B cell (primary cell): ENCODE measurements around the gene INTS7. TPM values are rescaled to one million over a fixed set of nuclear protein-coding genes. Genes with fewer than 3 reads are reported as not detected.

ENCODE experiments used
- ATAC-seq: fragments of 200-7000 bp; cut with Tn5 transposase; one replicate; pipeline ENCODE4 v1.10.0; 2021; ENCODE audit warnings: low read depth, mild to moderate bottlenecking, moderate number of reproducible peaks, moderate library complexity
- CTCF ChIA-PET: fragments of 350-600 bp; sonication (Branson Sonifier 250); formaldehyde crosslinking; loops from one replicate; lab custom pipeline; 2021; ENCODE audit warnings: antibody characterized with exemption, inconsistent platforms; lab: Charles Lee
- POLR2A ChIA-PET: fragments of 350-600 bp; sonication (Branson Sonifier 250); formaldehyde crosslinking; loops from one replicate; lab custom pipeline; 2021; ENCODE audit warnings: antibody characterized with exemption; lab: Charles Lee
- DNase-seq: peaks from one replicate; pipeline ENCODE4 v3.0.0; 2013
- H2AFZ ChIP-seq: 2 replicates; pipeline ENCODE4 v1.6.1; 2012; ENCODE audit warnings: mild to moderate bottlenecking, low read depth, low read length; ENCODE audit not compliant: insufficient read depth, poor library complexity, severe bottlenecking
- H3K27ac ChIP-seq, 2 donors: 1 replicate in 1 of 2; 2 replicates in 1 of 2; pipeline ENCODE4 v1.5.1; 2012 to 2013; ENCODE audit warnings: low read length in 2 of 2, mild to moderate bottlenecking in 2 of 2, moderate library complexity in 1 of 2
- H3K27me3 ChIP-seq, 4 experiments: fragments of 200-600 bp in 1 of 4; sonication (generic) in 1 of 4; replicated peaks in 1 of 4; 1 replicate in 2 of 4; 2 replicates in 2 of 4; pipeline versions ENCODE4 v1.6.1 to v1.7.0; 2013 to 2016; ENCODE audit warnings: low read length in 3 of 4, mild to moderate bottlenecking in 2 of 4, mixed read lengths in 1 of 4, moderate library complexity in 1 of 4; ENCODE audit not compliant: insufficient read depth in 4 of 4, control insufficient read depth in 3 of 4; ENCODE audit errors: control extremely low read depth in 1 of 4
- H3K36me3 ChIP-seq, 2 experiments: replicated peaks in 1 of 2; 1 replicate in 1 of 2; 2 replicates in 1 of 2; pipeline versions ENCODE4 v1.6.1 to v1.7.1; 2013; ENCODE audit warnings: low read length in 1 of 2; ENCODE audit not compliant: insufficient read depth in 2 of 2, control insufficient read depth in 1 of 2; ENCODE audit errors: control extremely low read depth in 1 of 2, extremely low read depth in 1 of 2
- H3K4me1 ChIP-seq, 2 donors: fragments of 200-600 bp in 1 of 2; sonication (generic) in 1 of 2; 1 replicate in 1 of 2; 2 replicates in 1 of 2; pipeline versions ENCODE4 v1.5.1 to v1.6.1; 2013 to 2017; ENCODE audit warnings: low read length in 2 of 2; ENCODE audit not compliant: control insufficient read depth in 2 of 2, insufficient read depth in 2 of 2
- H3K4me2 ChIP-seq: replicated peaks from 2 replicates; pipeline ENCODE3; 2012; ENCODE audit warnings: mild to moderate bottlenecking, low read depth, low read length; ENCODE audit not compliant: poor library complexity, severe bottlenecking
- H3K4me3 ChIP-seq, 5 experiments: fragments of 200-600 bp in 1 of 5; sonication (generic) in 1 of 5; 1 replicate in 3 of 5; 2 replicates in 2 of 5; pipeline versions ENCODE4 v1.5.1 to v1.7.0; 2011 to 2016; ENCODE audit warnings: low read length in 4 of 5, mild to moderate bottlenecking in 4 of 5, low read depth in 2 of 5, control low read depth in 1 of 5, moderate library complexity in 1 of 5; ENCODE audit not compliant: insufficient read depth in 1 of 5; ENCODE audit errors: control extremely low read depth in 1 of 5, extremely low read depth in 1 of 5
- H3K79me2 ChIP-seq: fragments of 200-600 bp; sonication (generic); one replicate; pipeline ENCODE4 v1.6.0; 2016; ENCODE audit warnings: low read length; ENCODE audit not compliant: control insufficient read depth, insufficient read depth
- H3K9ac ChIP-seq: fragments of 200-600 bp; sonication (generic); 2 replicates; pipeline ENCODE4 v1.6.1; 2017; ENCODE audit warnings: mild to moderate bottlenecking, low read length, moderate library complexity
- H3K9me3 ChIP-seq, 3 donors: one replicate each; pipeline versions ENCODE4 v1.6.1 to v1.7.1; 2013; ENCODE audit warnings: low read length in 2 of 3; ENCODE audit not compliant: control insufficient read depth in 2 of 3, insufficient read depth in 1 of 3; ENCODE audit errors: control extremely low read depth in 1 of 3
- H4K20me1 ChIP-seq: 2 replicates; pipeline ENCODE4 v1.6.0; 2012; ENCODE audit warnings: mild to moderate bottlenecking, low read length; ENCODE audit not compliant: insufficient read depth, control insufficient read depth, poor library complexity, severe bottlenecking
- H3K27ac Mint-ChIP-seq: one replicate; pipeline ENCODE4 v1.8.0; 2021; ENCODE audit warnings: mixed read lengths
- H3K27me3 Mint-ChIP-seq: one replicate; pipeline ENCODE4 v1.8.0; 2021; ENCODE audit warnings: mixed read lengths
- H3K4me1 Mint-ChIP-seq: one replicate; pipeline ENCODE4 v1.8.0; 2021; ENCODE audit warnings: mixed read lengths
- H3K4me3 Mint-ChIP-seq: one replicate; pipeline ENCODE4 v1.8.0; 2021; ENCODE audit warnings: mixed read lengths
- H3K9me3 Mint-ChIP-seq: one replicate; pipeline ENCODE4 v1.8.0; 2022; ENCODE audit warnings: mixed read lengths; ENCODE audit not compliant: insufficient read depth
- CTCF ChIP-seq: fragments of 200-600 bp; IDR thresholded peaks from one replicate; pipeline ENCODE4 v1.8.0; 2022; ENCODE audit warnings: antibody characterized with exemption, mild to moderate bottlenecking
- EZH2 ChIP-seq: IDR thresholded peaks from 2 replicates; pipeline ENCODE4 v1.6.1; 2012; ENCODE audit warnings: borderline replicate concordance, low read depth, mild to moderate bottlenecking, moderate library complexity, low read length; ENCODE audit not compliant: insufficient read depth, poor library complexity, severe bottlenecking
- WGBS: methylation state at CpG from one replicate; pipeline ENCODE4 v1.1.5; 2013; ENCODE audit warnings: missing lambda C conversion rate; ENCODE audit not compliant: insufficient coverage; 5-methylcytosine and 5-hydroxymethylcytosine counted together
- intact Hi-C: fragments of 100-400 bp; cut with micrococcal nuclease; formaldehyde crosslinking; loops from one replicate; pipeline ENCODE4 v1.10.0; 2022
- polyA plus RNA-seq: library from polyadenylated mRNA; depleted of rRNA; stranded (reverse); fragments of >200 nt; gene quantifications from 2 replicates; pipeline ENCODE4 v1.2.3, GENCODE V29; 2012
- total RNA-seq, 2 donors: library from RNA; stranded (reverse); fragments of 120-200 nt in 1 of 2; gene quantifications; 1 replicate in 1 of 2; 2 replicates in 1 of 2; pipeline versions ENCODE4 v1.2.3 to v1.2.4, GENCODE V29; 2013 to 2022

Gene INTS7
- total and polyA plus RNA-seq, 2 donors (not counting 1 experiment from before 2014, with no cell fraction given): 8.3 to 19.2 TPM

- Histone ChIP-seq H3K36me3 (no peaks in the 10 kb centered on the region), H3K9me3 (no peaks in the 10 kb centered on the region), H2AFZ (peak overlapping the region; percentile 29), H3K4me3 (no peak overlapping the region), H3K27me3 (no peaks in the 10 kb centered on the region), H3K4me2 (no peak overlapping the region), H4K20me1 (no peaks in the 10 kb centered on the region), H3K27ac (no peak overlapping the region), H3K4me1 (no peaks in the 10 kb centered on the region), H3K9ac (no peak overlapping the region), H3K79me2 (no peaks in the 10 kb centered on the region)
- TF ChIP-seq EZH2 (no peak), CTCF (no peak)
- ChIA-PET POLR2A (no interaction called here), CTCF (interaction anchor here (5.8 kb wide), 1 partner anchor 382 kb away, joined by 28 read pairs; no protein-coding TSS in a partner anchor)
- H3K27ac Mint-ChIP-seq: no peak overlapping the region
- DNase-seq (no peak), ATAC-seq (no peak)
- H3K4me1 Mint-ChIP-seq: no peaks in the 10 kb centered on the region
- no peaks in the 10 kb centered on the region for H3K9me3 Mint-ChIP-seq
- intact Hi-C loops: no loop called here
- no peaks in the 10 kb centered on the region for H3K27me3 Mint-ChIP-seq
- 94% methylated on average over 3 of the region's 3 CpGs for WGBS
- H3K4me3 Mint-ChIP-seq: no peak overlapping the region
These were observed 39.0 kb upstream of the INTS7 start for GRCh38 chr1:212074313-212074712.

DNA sequence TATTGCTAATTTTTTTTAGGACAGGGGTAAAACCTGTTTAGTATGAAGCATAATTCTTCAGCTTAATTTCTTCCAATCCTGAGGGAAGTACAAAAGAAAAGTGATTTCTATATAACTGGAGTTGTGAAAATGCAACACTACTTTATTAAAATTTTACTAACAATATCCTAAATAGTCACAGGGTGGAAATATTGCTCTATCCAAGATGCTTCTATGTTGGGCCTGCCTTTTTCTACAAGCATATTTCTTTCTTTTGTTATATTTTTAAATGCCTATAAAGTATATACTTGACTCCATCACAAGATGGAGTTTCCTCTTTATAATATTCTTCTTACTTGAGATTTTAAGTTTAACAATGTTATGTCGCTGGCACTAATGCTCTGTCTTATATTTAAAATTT, 38.1 kb upstream of the INTS7 start:
- no peak overlapping the region for H3K4me3 Mint-ChIP-seq
- H3K27ac ChIP-seq: no peak overlapping the region
- H3K27me3 ChIP-seq: no peaks in the 10 kb centered on the region
- intact Hi-C loops: no loop called here
- no peak for ATAC-seq
- H3K36me3 ChIP-seq: no peaks in the 10 kb centered on the region
- H3K79me2 ChIP-seq: no peaks in the 10 kb centered on the region
- H3K4me2 ChIP-seq: no peak overlapping the region
- WGBS: no CpG with 5 or more reads among the region's 1 CpG
- H3K4me1 Mint-ChIP-seq: no peaks in the 10 kb centered on the region
- H3K4me1 ChIP-seq: no peaks in the 10 kb centered on the region
- H4K20me1 ChIP-seq: no peaks in the 10 kb centered on the region
- TF ChIP-seq CTCF (no peak), EZH2 (no peak)
- H2AFZ ChIP-seq: no peak overlapping the region
- no peaks in the 10 kb centered on the region for H3K9me3 ChIP-seq
- no peaks in the 10 kb centered on the region for H3K9me3 Mint-ChIP-seq
- no peaks in the 10 kb centered on the region for H3K27me3 Mint-ChIP-seq
- POLR2A ChIA-PET: no interaction called here
- H3K27ac Mint-ChIP-seq: no peak overlapping the region
- H3K9ac ChIP-seq: no peak overlapping the region
- H3K4me3 ChIP-seq: no peak overlapping the region
- CTCF ChIA-PET: interaction anchor here (1.2 to 5.6 kb wide), 6 partner anchors 12 to 382 kb away, joined by 3 to 364 read pairs (median 69); partner anchors contain the start of gene PPP2R5A
- DNase-seq: no peak
